Right forelimb (tissue), 1 donor: ENCODE data around the gene CDC42EP5.

Source experiments
- DNase-seq: peaks from one replicate; pipeline ENCODE4 v3.0.0-alpha.2; 2018

Gene CDC42EP5

DNA sequence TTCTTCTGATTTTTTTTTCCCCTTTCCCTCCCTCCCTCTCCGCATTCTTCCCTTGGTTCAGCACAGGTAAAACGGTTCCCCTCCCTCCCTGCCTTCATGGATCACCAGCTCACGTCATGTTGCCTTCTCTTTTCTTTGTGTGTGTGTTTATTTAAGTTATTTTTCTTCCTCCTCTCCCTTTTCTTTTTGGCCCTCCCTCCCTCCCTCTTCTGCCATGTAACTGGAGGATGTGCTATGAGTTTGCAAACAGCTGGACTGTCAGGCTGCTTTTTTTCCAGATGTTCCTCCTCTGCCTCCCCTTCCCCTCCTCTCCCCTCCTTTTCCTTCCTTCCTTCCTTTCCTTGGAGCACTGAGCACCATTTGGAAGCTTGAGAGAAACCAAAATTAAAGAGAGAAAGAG lies 11.5 kb downstream of the CDC42EP5 start:
- peak; percentile 48 for DNase-seq

DNA sequence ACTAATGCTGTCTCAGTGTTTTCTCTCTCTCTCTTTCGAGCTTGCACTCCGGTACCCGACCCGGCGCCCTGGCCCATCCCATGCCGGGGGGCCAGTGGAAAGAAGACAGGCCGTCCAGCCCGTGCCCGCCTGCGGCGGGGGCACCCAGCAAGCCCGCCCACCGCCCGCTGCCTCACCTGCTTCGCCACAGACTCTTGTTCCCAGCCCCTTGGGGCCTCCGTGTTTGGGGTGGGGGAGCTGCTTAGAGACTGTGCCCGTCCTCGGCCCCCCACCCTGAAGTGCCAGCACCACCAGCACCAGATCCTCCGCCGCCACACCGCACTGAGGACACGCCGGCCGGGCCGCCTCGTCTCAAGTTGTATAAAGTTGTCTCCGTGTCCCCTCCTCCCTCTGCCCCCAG lies 11.9 kb downstream of the CDC42EP5 start:
- DNase-seq: no peak

DNA sequence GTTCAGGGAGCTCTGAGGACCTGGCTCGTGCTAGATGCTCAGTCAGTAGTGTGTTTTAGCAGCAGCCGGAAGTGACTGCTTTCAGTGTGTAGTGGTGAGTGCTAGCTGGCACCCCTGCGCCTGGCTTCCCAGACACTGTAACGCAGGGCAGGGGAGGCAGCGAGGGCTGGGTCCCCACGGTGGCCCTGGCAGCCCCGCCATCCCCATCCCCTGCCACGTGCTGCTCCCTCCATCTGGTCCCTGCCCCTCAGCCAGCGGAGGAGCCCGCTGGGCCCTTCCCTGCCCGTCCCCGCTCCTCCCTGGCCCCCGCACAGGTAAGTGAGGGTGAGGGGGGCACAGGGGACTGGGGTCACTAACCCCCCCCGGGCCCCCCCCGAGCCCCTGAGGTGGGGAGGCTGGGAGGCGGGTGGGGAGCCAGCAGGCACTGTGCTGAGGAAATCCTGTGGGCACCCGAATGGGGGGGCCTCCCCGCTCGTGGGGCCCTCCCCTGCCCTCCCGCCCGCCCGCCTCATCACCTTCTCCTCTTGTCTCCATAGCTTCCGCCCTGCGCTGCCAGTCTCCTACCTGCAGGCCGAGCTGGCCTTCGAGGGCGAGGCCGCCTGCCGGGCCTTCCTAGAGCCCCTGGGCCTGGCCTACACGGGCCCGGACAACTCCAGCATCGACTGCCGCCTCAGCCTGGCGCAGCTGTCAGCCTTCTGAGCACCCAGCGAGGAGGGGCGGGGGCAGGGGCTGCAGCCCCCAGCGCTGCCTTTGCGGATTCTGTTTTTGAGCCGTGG lies 12.7 kb downstream of the CDC42EP5 start:
- no peak for DNase-seq

DNA sequence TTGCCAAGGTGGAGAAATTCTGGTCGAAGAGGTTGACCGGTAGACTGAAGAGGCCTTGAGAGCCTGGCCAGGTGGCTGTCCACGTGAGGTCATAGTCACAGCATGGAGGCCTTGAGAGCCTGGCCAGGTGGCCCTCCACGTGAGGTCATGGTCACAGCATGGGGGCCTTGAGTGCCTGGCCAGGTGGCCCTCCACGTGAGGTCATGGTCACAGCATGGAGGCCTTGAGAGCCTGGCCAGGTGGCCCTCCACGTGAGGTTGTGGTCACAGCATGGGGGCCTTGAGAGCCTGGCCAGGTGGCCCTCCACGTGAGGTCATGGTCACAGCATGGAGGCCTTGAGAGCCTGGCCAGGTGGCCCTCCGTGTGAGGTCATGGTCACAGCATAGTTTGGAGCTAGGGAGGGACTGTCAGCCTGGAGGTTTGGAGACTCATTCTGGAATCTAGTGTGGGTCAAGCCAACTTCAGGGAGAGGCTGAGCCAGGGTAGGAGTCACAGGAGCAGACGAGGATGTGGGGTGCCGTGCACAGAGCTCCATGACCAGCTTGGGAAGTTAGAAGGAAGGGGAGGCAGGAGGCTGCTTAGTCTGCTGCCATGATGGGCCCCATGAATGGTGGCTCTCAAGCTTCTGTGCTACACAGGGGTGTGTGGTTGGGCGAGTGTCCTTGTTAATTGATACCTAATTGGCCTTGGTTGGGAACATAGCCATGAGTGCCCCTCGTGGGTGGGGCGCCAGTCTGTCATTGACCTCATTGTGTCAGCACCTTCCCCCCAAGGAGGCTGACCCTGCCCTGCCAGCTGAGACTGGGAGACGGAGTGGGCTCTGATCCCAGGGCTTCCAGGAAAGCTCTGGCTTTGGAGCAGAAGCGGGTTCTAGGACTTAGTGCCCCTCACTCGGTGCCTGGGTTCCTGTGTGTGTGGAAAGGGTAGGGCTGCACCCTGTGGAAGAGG lies 13.5 kb downstream of the CDC42EP5 start:
- no peak for DNase-seq

DNA sequence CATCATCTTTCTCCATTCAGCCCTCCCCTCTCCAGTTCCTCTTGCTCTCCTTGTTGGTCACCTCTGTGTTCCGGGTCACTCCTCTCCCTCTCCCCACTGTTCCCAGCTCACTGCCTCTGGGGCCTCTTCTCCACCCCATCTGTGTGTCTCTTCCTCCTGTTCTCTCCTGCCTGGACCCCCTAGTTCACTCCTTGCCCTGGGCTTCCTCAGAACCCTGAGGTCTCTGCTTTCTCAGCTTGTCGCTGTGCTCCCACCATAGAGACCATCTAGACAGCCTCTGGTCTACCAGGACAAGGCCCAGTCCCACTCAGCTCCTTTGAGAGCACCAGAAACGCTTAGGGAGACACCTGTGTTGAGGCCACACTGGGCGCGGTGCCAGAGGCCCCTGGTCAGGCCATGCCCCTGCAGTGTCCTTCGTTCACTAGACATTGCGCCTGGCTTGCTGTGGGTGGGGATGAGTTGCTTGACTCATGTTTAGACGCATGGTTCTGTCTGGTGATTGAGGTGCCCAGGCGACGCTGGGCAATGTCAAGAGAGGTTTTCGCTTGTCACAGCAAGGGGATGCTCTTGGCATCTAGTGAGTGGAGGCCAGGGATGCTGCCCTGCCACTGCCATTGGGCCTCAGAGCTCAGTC lies 14.3 kb downstream of the CDC42EP5 start:
- peak; percentile 32 for DNase-seq

DNA sequence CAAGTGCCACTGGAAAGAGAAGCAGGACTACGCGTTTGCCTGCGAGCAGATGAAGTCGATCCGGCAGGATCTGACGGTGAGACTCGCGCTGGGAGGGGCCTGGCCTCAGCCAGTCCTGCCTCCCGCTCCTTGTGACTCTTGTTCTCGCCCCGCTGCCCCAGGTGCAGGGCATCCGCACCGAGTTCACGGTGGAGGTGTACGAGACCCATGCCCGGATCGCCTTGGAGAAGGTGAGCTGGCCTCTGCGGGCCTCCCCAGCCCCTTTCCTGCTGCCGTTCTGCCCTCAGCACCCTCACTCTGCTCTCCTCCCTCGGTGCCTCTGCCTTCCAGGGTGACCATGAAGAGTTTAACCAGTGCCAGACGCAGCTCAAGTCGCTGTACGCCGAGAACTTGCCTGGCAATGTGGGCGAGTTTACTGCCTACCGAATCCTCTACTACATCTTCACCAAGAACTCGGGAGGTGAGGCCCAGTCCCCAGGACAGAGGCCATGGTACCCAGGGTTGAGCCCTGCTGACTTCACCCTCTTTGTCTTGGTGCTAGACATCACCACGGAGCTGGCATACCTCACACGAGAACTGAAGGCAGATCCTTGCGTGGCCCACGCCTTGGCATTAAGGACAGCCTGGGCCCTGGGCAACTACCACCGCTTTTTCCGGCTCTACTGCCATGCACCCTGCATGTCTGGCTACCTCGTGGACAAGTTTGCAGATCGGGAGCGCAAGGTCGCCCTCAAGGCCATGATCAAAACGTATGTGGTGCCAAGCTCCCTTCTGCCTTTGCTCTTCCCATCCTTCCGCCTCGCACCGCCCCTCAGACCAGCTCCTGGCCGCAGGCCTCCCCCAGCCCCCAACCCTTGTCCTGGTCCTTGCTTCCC lies 15.1 kb downstream of the CDC42EP5 start:
- DNase-seq: no peak

DNA sequence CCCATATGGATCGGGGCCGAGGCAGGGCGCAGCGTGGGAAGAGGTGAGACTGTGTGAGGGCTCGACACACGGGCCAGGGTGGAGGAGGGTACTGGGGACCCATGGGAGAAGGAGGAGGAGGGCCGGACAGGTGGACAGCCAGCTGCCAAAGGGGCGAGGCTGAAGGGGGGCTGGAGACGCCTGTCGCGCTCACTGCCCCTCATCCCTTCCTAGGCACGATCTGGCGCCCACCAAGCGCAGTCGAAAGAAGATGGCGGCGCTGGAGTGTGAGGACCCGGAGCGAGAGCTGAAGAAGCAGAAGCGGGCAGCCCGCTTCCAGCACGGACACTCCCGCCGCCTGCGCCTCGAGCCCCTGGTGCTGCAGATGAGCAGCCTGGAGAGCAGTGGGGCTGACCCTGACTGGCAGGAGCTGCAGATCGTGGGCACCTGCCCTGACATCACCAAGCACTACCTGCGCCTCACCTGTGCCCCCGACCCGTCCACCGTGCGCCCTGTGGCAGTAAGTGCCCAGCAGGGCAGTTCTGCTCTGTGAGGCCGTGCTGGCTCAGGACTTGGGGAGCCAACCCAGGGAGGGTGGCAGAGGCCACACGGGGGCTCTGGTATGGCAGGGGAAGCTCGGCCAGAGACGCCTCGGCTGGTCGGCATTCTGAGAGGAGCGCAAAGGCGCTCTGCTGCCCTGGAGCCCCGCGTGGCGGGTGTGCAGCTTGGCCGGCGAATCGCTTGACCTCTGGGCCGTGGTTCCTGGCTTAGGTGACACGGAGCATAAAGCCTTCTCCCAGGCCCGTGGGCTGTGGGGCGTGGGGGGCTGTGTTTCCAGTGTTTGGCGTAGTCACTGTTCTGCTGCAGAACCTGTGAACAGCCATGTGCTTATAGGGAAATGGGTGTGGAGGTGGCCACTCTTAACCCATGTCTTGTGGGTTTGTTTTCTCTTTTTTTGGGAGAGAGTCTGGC lies 16.4 kb downstream of the CDC42EP5 start:
- no peak for DNase-seq

DNA sequence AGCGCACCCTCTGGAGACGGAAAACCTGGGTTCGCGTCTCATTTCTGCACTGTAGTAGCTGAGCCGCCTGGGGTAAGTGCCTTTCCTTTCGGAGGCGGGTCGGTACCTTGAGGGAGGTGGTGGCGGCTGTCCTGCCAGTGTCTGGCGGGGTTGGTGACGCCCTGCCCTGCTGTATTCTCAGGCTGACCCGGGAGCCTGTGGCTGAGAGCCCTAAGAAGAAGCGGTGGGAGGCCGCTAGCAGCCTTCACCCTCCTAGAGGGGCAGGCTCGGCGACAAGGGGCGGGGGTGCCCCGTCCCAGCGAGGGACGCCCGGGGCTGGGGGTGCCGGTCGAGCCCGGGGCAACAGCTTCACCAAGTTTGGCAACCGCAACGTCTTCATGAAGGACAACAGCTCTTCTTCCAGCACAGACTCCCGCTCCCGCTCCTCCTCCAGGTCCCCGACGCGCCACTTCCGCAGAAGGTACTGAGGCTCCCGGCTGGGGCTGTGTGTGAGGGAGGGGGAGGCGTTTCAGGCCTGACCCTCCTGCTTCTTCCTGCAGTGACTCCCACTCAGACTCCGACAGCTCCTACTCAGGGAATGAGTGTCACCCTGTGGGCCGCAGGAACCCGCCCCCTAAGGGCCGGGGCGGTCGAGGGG lies 17.2 kb downstream of the CDC42EP5 start:
- DNase-seq: no peak

DNA sequence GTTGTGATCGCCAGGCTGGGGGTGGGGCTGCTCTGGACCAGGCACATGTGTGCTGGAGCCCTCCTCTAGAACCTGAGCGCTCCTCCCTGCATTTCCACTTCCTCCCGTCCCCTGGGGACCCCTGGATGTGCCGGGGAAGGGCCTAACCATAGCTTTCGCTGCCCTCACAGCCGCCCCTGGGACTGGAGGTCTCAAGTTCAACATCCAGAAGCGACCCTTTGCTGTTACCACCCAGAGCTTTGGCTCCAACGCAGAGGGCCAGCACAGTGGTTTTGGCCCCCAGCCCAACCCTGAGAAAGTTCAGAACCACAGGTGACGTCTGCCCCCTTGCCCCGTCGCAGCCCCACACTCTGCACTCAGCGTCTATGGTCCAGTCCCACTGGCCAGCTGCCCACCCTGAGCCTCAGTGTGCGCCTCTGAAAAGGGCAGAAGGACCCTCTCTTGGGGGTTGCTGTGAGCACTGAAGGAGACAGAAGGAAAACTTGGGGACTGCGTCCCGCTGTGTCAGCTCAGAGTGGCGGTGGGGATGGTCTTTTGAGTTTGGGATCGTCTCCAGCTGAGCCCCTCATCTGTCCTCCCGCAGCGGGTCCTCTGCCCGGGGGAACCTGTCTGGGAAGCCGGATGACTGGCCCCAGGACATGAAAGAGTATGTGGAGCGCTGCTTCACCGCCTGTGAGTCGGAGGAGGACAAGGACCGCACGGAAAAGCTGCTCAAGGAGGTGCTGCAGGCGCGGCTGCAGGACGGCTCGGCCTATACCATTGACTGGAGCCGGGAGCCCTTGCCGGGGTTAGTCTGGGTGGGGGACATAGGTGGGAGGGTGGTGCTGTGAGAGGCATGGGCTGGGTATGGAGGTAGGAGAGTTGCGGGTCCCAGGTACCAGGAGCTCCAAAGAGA lies 18.1 kb downstream of the CDC42EP5 start:
- DNase-seq: no peak

DNA sequence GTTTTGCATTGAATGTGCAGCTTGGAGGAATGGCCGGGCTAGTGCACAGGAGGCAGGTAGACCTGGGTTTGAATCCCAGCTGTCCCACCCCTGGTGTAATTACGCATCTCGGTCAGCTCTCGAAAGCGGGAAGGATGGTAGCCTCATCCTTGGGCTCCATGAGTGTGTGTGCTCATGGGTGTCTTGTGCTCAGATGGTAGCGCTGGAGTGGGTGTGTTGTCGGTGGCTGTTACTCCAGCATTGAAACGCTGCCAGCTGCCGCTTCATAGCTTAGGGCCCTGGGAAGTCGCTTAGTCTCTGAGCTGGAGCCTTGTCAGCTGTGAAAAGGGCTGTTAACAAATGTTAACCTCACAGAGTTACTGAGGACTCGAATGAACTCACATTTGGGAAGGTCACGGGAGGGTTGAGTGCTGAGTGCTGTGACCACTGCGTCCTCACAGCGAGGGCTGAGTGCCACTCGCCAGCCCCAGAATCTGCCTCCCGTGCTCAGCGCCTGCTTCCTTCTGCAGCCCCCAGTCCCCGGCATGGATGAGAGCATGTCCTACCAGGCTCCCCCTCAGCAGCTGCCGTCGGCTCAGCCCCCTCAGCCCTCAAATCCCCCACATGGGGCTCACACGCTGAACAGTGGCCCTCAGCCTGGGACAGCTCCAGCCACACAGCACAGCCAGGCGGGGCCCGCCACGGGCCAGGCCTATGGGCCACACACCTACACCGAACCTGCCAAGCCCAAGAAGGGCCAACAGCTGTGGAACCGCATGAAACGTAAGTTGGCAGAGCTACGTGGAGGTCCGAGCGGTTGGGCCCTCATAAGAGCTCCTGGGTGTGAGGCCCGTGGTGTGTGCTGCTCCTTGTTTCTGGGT lies 18.9 kb downstream of the CDC42EP5 start:
- DNase-seq: no peak

DNA sequence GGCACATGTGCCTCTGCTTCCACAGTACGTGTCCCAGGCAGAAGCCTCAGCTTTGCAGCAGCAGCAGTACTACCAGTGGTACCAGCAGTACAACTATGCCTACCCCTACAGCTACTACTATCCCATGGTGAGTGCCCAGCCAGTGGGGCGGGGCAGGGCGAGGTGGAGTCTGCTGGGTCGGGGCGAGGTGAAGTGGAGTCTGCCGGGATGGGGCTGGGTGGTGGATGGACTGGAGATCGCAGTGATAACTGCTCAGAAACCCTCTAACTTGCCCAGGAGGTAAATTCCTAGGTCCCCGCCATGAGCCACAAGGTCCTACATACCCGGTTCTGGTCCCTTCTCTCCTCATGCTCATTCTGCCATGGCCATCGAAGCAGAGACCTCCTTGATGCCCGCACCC lies 20.5 kb downstream of the CDC42EP5 start:
- DNase-seq: no peak

DNA sequence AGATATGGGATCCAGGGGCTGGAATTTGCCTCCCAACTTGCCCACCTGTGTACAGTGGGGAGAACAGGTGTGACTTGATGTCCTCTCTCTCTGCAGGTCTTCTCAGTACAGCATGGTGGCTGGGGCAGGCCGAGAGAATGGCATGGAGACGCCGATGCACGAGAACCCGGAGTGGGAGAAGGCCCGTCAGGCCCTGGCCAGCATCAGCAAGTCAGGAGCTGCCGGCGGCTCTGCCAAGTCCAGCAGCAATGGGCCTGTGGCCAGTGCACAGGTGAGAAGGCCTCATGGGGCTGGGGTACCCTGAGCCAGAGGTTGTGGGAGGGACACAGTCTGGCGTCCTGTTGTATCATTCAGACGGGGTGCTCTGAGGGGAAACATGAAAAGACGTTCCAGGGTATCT lies 21.1 kb downstream of the CDC42EP5 start:
- DNase-seq: no peak

DNA sequence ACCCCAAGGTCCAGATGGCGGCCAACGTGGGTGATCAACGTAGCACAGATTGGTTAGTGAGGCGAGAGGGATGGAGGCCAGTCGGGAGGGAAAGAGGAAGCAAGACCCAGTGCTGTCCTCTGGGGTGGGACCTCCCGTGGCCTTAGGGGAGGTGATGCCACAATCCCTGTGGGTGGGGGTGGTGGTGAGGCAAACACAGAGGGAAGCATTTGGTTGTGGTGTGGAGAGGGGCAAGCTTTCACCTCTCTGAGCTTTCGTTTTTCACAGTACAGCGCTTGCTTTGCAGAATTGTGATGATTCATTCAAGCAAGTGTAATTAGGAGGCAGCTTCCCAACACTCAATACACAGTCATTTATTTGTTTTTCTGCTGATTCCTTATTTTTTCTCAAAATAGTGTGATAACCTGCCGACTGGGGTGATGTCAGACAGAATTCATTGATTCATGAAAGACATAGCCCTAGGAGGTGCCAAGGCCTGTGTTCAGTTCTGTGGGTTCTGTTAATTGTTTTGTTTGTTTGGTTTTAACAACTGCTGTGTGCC lies 21.7 kb downstream of the CDC42EP5 start:
- no peak for DNase-seq

DNA sequence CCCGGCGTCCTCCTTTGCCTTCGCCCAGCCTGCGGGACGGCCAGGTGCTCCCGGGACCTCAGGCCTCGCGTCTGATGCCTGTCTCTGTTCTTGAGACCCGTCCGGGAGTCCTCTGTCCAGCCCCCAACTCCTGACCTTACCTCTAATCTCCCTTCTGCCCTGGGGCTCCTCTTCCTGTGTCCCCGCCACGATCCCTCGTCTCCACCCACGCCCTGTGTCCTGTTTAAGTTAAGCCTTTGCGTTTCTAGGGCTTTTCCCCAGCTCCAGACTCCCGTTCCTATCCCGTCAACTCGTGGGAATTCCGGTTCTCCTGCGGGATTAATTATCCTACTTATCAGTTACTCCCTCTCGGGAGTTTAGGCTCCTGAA lies 23.4 kb downstream of the CDC42EP5 start:
- DNase-seq: no peak

DNA sequence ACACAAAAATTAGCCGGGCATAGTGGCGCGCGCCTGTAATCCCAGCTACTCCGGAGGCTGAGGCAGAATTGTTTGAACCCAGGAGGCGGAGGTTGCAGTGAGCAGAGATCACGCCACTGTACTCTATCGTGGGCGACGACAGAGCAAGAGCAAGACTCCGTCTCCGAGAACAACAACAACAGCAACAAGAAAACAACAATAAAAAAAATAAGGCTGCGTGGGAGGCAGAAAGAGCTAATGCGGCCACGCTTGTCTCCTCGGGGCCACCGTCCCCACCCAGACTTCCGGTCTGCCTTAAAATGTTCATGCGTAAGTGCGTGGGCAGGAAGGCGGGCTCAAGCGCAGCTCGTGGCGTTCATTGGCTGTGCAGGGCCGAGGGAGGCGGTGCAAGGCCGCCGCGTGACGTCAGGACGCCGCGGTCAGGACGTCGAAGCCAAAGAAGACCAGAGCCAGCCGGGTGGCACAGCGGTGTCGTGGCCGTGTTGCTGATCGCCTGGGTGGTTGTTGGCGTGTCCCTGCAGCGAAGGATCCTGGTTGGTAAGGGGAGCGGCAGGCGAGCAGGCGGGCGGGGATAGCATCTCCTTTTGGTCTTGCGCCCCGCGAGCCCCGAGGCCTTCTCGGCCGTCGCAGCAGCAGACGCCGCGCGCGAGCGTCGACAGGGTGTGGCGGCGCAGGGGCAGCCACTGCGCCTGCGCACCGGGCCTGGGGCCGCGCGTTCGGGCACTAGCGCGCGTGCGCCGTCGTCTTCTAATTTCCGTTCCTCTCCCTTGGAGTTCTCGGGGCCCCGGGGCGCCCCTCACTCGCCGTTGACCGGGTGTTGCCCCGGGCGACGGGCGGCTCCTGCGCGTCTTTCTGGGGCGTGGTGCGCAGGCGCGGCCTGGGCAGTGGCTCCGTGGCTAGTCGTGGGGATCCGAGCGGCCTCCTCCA lies 24.1 kb downstream of the CDC42EP5 start, which contains the start of gene LENG8:
TSS of gene LENG8 (plus strand) at position 426 of the 927 bp plus-strand sequence. CDS start 2,146 bp downstream, outside the sequence.
- peak; percentile 99 for DNase-seq

DNA sequence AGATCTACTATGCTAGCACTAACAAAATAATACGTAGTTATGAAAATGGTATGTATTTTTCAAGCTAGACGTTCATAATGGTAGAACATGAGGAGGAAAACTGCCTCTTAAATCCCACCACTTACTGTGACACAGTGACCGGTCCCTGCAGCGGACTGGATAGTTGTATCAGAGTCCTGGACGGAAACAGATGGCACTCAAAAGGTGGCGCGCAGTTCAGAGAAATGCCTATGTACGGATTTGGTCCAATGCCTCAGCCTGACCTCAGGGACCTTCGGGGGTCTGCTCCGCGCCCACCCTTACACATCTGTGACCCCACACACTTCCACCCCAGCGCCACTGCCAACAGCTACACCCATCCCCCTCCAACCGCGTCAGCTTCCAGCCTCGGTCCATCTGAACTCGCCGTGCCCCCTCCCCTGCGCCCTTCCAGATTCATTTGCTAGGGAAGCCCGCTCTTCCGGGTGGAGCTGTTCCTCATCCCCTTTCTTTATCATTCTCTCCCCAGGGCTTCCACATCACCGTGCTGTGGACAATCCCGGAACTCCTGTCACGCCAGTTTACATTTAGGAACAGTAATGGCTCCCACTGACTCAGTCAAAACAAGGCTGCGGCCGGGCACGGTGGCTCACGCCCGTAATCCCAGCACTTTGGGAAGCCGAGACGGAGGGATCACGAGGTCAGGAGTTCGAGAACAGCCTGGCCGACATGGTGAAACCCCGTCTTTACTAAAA lies 24.9 kb downstream of the CDC42EP5 start:
- DNase-seq: peak; percentile 78
